Frontal cortex (tissue), 4 donors: ENCODE measurements around the gene SYTL3. TPM values are rescaled to one million over a fixed set of nuclear protein-coding genes. Genes with fewer than 3 reads are reported as not detected.
"Not testable (repeated sequence)": the region's sequence is repeated elsewhere in the genome, so short reads cannot be mapped to it uniquely, and the experiment has no call there.

Experiments used
- DNase-seq, 2 donors: peaks; one replicate each; pipeline ENCODE4 v3.0.0; 2012; ENCODE audit warnings: low spot score in 2 of 2
- FAIRE-seq: peaks from 2 replicates; lab custom pipeline; 2012; peaks lifted over from hg19 to GRCh38; lab: Jason Lieb, UNC
- total RNA-seq: library from RNA; depleted of rRNA; stranded (reverse); fragments of >200 nt; gene quantifications from one replicate; pipeline ENCODE4 v1.2.3, GENCODE V29; 2014
- donor health status: control.
- donor health status: control.
- donor health status: control.

Gene SYTL3
- total RNA-seq, 1 donor from 2014 or later, result 2.0 TPM

- DNase-seq, result no peak
- FAIRE-seq, result no peak
These were observed 132.7 kb downstream of the SYTL3 start for GRCh38 chr6:158782432-158783166.

DNA sequence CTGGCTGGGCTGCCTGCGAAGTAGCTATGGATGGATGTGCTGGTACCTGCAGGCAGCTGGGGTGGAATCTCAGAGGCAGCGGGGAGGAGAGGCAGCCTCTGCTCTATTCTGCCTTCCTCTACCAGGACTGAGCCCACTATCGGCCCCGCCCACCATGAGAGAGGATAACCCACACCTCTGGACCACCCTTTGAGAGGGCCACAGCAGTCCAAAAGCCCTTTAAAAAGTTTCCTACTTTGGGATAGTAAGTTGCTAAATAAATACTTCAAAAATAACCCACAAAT is 133.3 kb downstream of the SYTL3 start:
- FAIRE-seq, result no peak
- DNase-seq, result no peak

DNA sequence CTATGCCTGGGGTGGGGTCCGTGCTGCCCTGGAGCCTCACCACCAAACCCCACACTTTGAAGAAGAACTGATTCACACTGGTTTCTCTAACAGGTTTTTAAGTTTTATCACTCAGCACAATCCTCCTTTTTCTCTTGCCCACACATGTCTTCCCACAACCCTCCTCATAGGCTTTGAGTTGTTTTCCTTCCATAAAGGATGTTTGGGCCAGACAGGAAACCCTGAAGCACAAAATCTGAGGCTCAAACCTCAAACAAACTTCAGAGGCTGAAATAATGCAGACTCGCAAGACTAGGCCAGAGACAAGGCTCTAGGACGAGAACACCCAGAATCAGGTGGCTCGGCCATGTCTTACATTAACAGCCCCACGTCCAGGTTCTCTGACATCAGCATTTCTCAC is 134.0 kb downstream of the SYTL3 start:
- DNase-seq, result no peak
- no peak for FAIRE-seq

DNA sequence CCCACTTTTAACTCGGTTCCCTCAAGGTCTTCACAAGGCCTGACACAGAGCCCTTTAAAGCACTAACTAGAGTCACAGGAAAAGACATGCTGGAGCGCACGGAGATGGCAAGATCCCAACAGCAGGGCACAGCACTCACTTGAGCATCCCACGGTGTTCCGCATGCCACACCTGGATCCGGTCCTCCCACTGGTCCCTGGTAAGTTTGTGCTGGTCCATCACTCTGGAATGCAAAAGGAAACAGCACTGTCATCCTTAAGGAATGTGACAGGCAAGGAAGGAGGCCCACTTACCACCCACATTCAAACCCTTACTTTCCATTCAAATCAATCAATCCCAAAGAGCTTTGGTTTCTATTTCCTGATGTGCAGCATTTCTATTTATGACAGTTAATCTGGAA is 134.7 kb downstream of the SYTL3 start:
- DNase-seq, result no peak

GRCh38 chr6:158785036-158785435 is 135.2 kb downstream of the SYTL3 start:
- DNase-seq, result no peak
- no peak for FAIRE-seq

More for the DNA sequence above, 134.7 kb downstream of the SYTL3 start:
- FAIRE-seq, result no peak

DNA sequence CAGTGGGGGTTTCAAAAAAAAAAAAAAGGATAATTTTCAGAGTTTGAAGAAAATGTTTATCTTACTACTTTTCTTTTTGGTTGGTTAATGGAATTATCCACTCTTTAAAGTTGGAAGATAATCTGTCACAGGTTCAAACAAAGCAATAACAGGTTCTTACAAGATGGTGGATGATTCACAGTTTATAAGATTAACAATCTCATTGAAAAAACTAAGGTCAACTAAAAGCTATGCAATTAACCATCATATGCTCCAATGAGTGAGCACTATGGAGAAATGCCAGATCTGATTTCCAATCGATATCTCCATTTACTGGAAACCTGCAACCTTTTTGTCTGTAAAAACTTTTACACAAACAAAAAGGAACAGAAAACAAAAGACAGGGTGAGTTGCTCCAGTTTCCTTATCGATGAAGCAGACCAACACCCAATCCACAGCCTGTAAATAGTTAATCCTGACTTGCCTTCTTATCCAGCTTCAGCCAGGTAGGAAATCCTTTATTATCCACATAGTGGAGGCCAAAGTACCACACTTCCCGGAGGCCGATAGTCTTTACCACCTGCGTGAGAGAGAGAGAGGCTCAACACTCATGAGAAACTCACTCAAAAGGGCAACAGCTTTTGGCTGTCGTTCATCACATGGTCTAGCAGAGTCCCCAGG is 136.9 kb downstream of the SYTL3 start:
- no peak for DNase-seq
- FAIRE-seq, result no peak

- DNase-seq (no peak), FAIRE-seq (no peak)
These were observed 137.5 kb downstream of the SYTL3 start for GRCh38 chr6:158787395-158787794.

GRCh38 chr6:158789115-158789917 is 139.5 kb downstream of the SYTL3 start:
- DNase-seq (no peak), FAIRE-seq (no peak)

DNA sequence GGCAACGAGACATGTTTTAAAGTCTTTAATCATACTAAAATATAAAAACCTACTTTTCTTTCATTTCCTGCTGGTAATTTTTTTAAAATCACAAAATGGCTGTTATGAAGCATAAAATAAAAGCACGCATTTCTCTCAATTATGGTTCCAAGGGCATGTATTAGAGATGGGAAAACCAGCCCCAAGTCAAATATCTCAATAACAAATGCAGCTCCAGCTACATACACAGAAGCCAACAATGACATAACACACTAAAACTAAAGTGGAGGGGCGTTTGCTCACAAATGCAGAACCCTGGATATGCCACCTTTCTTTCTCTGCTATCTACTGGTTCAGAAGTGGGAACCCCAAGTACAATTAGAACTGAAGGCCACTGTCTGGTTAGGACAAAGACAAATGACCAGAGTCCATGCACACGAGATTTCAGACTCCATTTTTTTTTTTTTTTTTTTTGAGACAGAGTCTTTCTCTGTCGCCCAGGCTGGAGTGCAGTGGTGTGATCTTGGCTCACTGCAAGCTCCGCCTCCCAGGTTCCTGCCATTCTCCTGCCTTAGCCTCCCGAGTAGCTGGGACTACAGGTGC is 141.5 kb downstream of the SYTL3 start:
- DNase-seq, result no peak
- FAIRE-seq, result no peak

GRCh38 chr6:158792505-158792904 is 142.7 kb downstream of the SYTL3 start:
- FAIRE-seq, DNase-seq: not testable (repeated sequence)

GRCh38 chr6:158793432-158793831 is 143.6 kb downstream of the SYTL3 start:
- FAIRE-seq, result no peak
- DNase-seq, result no peak

DNA sequence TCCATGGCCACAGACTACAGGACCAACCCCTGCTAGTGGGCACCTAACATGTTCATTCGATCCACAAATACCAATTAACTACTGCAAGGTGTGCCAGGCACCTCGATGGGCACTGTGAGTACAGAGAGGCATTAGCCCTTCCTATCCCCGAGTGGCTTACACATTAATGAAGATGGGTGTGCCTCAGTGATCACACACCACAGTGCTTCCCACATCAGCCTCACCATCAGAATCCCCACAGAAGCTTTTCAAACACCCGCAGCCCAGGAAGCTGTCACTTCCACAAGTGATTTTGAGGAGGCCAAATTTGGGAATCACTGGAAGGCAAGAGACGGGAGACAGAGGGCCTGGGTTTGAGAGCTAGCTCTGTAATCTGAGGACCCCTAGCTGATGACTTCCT is 145.7 kb downstream of the SYTL3 start:
- FAIRE-seq, result no peak
- DNase-seq, result no peak

DNA sequence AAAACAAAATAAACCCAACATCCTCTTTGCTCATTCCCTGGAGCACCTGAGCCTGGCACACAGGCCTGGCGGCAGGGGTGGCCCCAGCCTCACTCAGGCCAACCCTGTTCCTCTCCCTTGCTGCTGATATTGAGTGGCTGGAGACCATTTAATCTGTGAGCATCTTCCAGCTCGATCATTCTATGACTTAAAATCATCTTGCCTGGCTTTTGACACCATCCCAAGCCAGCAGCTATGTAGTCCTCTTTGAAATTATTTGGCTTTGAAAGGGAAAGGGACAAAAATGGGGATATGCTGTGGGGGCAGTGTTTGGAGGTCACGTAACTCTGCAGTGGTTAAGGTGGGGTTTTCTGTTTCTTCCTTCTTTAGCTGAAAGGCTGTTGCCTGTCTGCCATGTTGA is 146.5 kb downstream of the SYTL3 start:
- DNase-seq (no peak), FAIRE-seq (no peak)

GRCh38 chr6:158797331-158798310 is 147.8 kb downstream of the SYTL3 start:
- no peak for FAIRE-seq
- DNase-seq, result no peak

GRCh38 chr6:158798311-158798710 is 148.5 kb downstream of the SYTL3 start:
- no peak for DNase-seq
- FAIRE-seq, result no peak

DNA sequence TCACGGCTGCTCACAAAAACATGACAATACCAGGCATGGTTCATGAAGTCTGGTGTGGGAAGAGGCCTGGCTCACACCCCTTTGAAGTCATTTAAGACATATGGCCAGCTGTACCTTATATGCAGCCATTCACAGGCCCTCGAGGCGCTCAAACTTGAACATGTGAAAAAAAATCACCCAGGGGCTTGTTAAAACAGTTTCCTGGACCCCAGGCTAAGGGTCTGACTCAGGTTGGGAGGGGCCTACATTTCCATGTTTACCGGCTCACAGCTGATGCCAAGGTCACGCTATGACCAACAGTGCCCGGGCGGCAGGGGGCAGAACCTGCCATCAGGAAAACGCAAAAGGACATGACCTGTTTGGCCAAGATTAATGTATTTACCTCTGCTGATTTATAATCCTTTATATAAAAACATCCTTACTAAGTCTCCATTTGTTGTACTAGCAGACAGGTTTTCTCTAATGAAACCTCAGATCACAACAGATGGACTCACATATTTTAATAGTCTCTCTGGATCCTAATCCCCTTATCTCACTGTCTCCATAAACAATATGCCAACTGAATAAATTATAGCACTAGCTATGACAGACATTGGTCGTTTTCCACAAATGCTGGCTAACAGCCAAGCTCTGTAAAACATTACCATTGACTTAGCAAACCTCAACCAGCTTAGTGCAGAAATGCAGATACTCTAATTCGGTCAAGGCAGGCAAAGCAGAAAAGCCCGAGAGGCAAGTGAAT is 149.4 kb downstream of the SYTL3 start:
- FAIRE-seq (no peak), DNase-seq (no peak)

- no peak for FAIRE-seq
- no peak for DNase-seq
These were observed 151.9 kb downstream of the SYTL3 start for GRCh38 chr6:158801655-158802294.

GRCh38 chr6:158803733-158804143 is 153.9 kb downstream of the SYTL3 start:
- DNase-seq (no peak), FAIRE-seq (no peak)
